Spleen (tissue), 11 donors: ENCODE results near the gene UGT2A1. TPM values are rescaled to one million over a fixed set of nuclear protein-coding genes. Genes with fewer than 3 reads are reported as not detected.
"Not testable (repeated sequence)": the region's sequence is repeated elsewhere in the genome, so short reads cannot be mapped to it uniquely, and the experiment has no call there.

Source experiments
- DNase-seq: peaks from one replicate; pipeline ENCODE4 v3.0.0-alpha.2; 2020
- H3K27ac ChIP-seq, 8 donors: fragments of 200-600 bp; sonication (generic) in 7 of 8; 1 replicate in 4 of 8; 2 replicates in 4 of 8; pipeline versions ENCODE4 v1.5.0 to v1.8.0; 2016 to 2021; ENCODE audit warnings: inconsistent platforms in 4 of 8, mild to moderate bottlenecking in 4 of 8, moderate library complexity in 1 of 8
- H3K27me3 ChIP-seq, 7 donors: fragments of 200-600 bp; sonication (generic) in 6 of 7; replicated peaks in 1 of 7; 1 replicate in 4 of 7; 2 replicates in 3 of 7; pipeline versions ENCODE4 v1.5.0 to v1.8.0; 2016 to 2021; ENCODE audit warnings: inconsistent platforms in 3 of 7, mild to moderate bottlenecking in 1 of 7
- H3K36me3 ChIP-seq, 6 donors: fragments of 200-600 bp; sonication (generic) in 5 of 6; 1 replicate in 4 of 6; 2 replicates in 2 of 6; pipeline versions ENCODE4 v1.5.0 to v1.8.0; 2016 to 2021; ENCODE audit warnings: inconsistent platforms in 2 of 6
- H3K4me1 ChIP-seq, 6 donors: fragments of 200-600 bp; sonication (generic) in 5 of 6; 1 replicate in 3 of 6; 2 replicates in 3 of 6; pipeline versions ENCODE4 v1.5.0 to v1.8.0; 2016 to 2021; ENCODE audit warnings: inconsistent platforms in 3 of 6
- H3K4me3 ChIP-seq, 8 donors: fragments of 200-600 bp; sonication (generic) in 7 of 8; 1 replicate in 4 of 8; 2 replicates in 4 of 8; pipeline versions ENCODE4 v1.5.0 to v1.8.0; 2016 to 2021; ENCODE audit warnings: inconsistent platforms in 4 of 8, mild to moderate bottlenecking in 4 of 8, moderate library complexity in 2 of 8
- H3K9me3 ChIP-seq, 8 donors: fragments of 200-600 bp; sonication (generic) in 7 of 8; 1 replicate in 4 of 8; 2 replicates in 4 of 8; pipeline versions ENCODE4 v1.5.0 to v1.8.0; 2016 to 2021; ENCODE audit warnings: inconsistent platforms in 4 of 8
- CTCF ChIP-seq, 11 experiments: fragments of 200-600 bp in 7 of 11; fragments of 450-650 bp in 4 of 11; sonication (generic) in 4 of 11; IDR thresholded peaks in 8 of 11; conservative IDR thresholded peaks in 3 of 11; 1 replicate in 7 of 11; 2 replicates in 4 of 11; pipeline versions ENCODE4 v1.4.0 to v1.8.0; 2016 to 2021; ENCODE audit warnings: antibody characterized with exemption in 11 of 11, inconsistent platforms in 4 of 11, mild to moderate bottlenecking in 1 of 11
- POLR2A ChIP-seq, 3 donors: fragments of 450-650 bp; IDR thresholded peaks; one replicate each; pipeline ENCODE4 v1.5.1; 2017; ENCODE audit warnings: antibody characterized with exemption in 3 of 3, mild to moderate bottlenecking in 1 of 3
- POLR2AphosphoS5 ChIP-seq, 3 donors: sonication (generic); formaldehyde crosslinking; IDR thresholded peaks; one replicate each; pipeline ENCODE4 v1.5.1; 2017; ENCODE audit warnings: antibody characterized with exemption in 3 of 3
- WGBS, 5 donors: extraction: QIAGEN DNeasy Blood & Tissue Kit in 3 of 5; methylation state at CpG; one replicate each; pipeline versions ENCODE4 v1.1.5 to v1.1.7; 2013 to 2018; 5-methylcytosine and 5-hydroxymethylcytosine counted together
- intact Hi-C: fragments of 100-400 bp; cut with DNase I; formaldehyde crosslinking; loops from one replicate; pipeline ENCODE4 v1.15.0; 2023; ENCODE audit warnings: low total_unique reads
- polyA plus RNA-seq, 3 donors: library from polyadenylated mRNA; stranded (reverse); fragments of 200-250 nt; gene quantifications; one replicate each; pipeline ENCODE4 v1.2.1, GENCODE V29; 2013
- total RNA-seq, 7 donors: library from RNA; depleted of rRNA in 3 of 7; stranded (reverse); fragments of >200 nt in 3 of 7; fragmentation: NEBNext Ultra II Directional in 4 of 7; extraction: Animal tissue kit (Norgen Biotek cat#: 25700) in 4 of 7; gene quantifications; one replicate each; pipeline versions ENCODE4 v1.1.0 to v1.2.1, GENCODE V29; 2016 to 2021
- donor health status: healthy with polysubstance abuse.
- donor health status: DM: no; HTN: no; CAD: no; lungs with moderate emphysema.
- donor health status: DM: no; HTN: no; CAD: no.
- donor health status: Bipolar disorder and iron deficiency.
- donor health status: healthy.
- donor health status: DM: no; HTN: no; CAD: no.
- donor health status: DM: yes; HTN: yes; CAD: no.

Gene UGT2A1
- total and polyA plus RNA-seq, 10 donors, result not detected

GRCh38 chr4:69689599-69689998 lies 36.6 kb upstream of the UGT2A1 start:
- Histone ChIP-seq H3K27ac (no peak overlapping the region), H3K4me1 (peaks cover 0 to 9% (median 4%) of the 10 kb centered on the region in 6 donors), H3K4me3 (no peak overlapping the region), H3K27me3 (no peaks in the 10 kb centered on the region), H3K36me3 (no peaks in the 10 kb centered on the region), H3K9me3 (peaks cover 0 to 4% (median 0%) of the 10 kb centered on the region in 8 donors)
- WGBS, 5 donors, result 0 to 6% (median 3%) methylated on average over 1 of the region's 1 CpG
- TF ChIP-seq CTCF (IDR thresholded peaks at IDR 0.05 in 8 of 11, conservative IDR thresholded peaks at IDR 0.05 in 3 of 11) (peak in 10 of 11 experiments; percentile 28 to 71 (median 55)), POLR2AphosphoS5 (IDR thresholded peaks at IDR 0.05) (no peak)
- intact Hi-C loops, result loop anchor here (10.0 kb wide), 1 partner anchor 815 kb away; no protein-coding TSS in a partner anchor
- DNase-seq, result no peak

DNA sequence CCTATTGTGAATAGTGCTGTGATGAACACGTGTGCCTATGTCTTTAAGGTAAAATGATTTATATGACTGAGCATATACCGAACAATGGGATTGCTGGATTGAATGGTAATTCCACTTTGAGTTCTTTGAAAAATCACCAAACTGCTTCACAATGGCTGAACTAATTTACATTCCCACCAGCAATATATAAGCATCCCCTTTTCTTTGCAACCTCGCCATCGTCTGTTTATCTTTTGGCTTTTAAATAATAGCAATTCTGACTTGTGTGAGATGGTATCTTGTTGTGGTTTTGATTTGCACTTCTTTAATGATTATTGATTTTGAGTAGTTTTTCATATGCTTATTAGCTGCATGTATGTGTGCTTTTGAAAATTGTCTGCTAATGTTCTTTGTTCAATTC lies 31.8 kb upstream of the UGT2A1 start:
- no peak overlapping the region for H3K4me3 ChIP-seq
- WGBS, 5 donors, result 64 to 79% (median 69%) methylated on average over 4 of the region's 4 CpGs
- intact Hi-C loops, result loop anchor here (10.0 kb wide), 1 partner anchor 820 kb away; no protein-coding TSS in a partner anchor
- TF ChIP-seq CTCF (IDR thresholded peaks at IDR 0.05 in 8 of 11, conservative IDR thresholded peaks at IDR 0.05 in 3 of 11) (no peak), POLR2A (IDR thresholded peaks at IDR 0.05) (no peak), POLR2AphosphoS5 (IDR thresholded peaks at IDR 0.05) (no peak)
- H3K27ac ChIP-seq, result no peak overlapping the region
- no peaks in the 10 kb centered on the region for H3K36me3 ChIP-seq
- DNase-seq, result no peak
- H3K27me3 ChIP-seq, result no peaks in the 10 kb centered on the region
- H3K4me1 ChIP-seq, result peaks cover 0 to 3% (median 2%) of the 10 kb centered on the region in 6 donors
- no peaks in the 10 kb centered on the region for H3K9me3 ChIP-seq

- intact Hi-C loops, result no loop called here
- Histone ChIP-seq H3K4me1 (no peaks in the 10 kb centered on the region), H3K27me3 (no peaks in the 10 kb centered on the region), H3K9me3 (no peaks in the 10 kb centered on the region), H3K4me3 (no peak overlapping the region), H3K36me3 (no peaks in the 10 kb centered on the region), H3K27ac (no peak overlapping the region)
- DNase-seq, result no peak
- no peak for TF ChIP-seq POLR2AphosphoS5 (IDR thresholded peaks at IDR 0.05)
These were observed 15.6 kb upstream of the UGT2A1 start for GRCh38 chr4:69668680-69669079.

DNA sequence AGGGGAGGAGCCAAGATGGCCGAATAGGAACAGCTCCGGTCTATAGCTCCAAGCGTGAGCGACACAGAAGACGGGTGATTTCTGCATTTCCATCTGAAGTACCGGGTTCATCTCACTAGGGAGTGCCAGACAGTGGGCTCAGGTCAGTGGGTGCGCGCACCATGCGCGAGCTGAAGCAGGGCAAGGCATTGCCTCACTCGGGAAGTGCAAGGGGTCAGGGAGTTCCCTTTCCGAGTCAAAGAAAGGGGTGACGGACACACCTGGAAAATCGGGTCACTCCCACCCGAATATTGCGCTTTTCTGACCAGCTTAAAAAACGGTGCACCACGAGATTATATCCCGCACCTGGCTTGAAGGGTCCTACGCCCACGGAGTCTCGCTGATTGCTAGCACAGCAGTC lies 11.0 kb upstream of the UGT2A1 start:
- H3K4me3 ChIP-seq, DNase-seq, intact Hi-C loops, H3K9me3 ChIP-seq, H3K36me3 ChIP-seq, H3K4me1 ChIP-seq, H3K27ac ChIP-seq, H3K27me3 ChIP-seq: not testable (repeated sequence)
- WGBS, 5 donors, result 84 to 95% (median 92%) methylated on average over 21 to 22 of the region's 22 CpGs

- H3K27ac ChIP-seq, H3K4me3 ChIP-seq, H3K9me3 ChIP-seq, H3K4me1 ChIP-seq, H3K27me3 ChIP-seq, intact Hi-C loops, H3K36me3 ChIP-seq, DNase-seq: not testable (repeated sequence)
- WGBS, 5 donors, result 63 to 82% (median 76%) methylated on average over 4 of the region's 4 CpGs
These were observed 8.2 kb upstream of the UGT2A1 start for GRCh38 chr4:69661130-69661803.

DNA sequence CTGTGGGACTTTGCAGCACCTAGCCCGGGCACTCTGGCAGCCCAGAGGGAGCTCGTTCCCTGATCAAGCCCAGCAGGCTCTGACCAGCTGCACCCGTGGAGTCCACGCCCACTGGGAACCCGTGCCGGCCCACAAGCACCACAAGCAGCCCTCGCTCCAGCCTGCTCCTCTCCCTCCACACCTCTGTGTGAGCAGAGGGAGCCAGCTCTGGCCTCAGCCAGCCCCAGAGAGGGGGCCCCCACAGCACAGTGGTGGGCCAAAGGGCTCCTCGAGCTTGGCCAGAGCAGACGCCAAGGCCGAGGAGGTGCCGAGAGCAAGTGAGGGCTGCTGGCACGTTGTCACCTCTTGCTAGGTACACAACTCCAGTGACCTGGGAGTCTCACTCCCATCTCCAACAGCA lies 5.1 kb upstream of the UGT2A1 start:
- intact Hi-C loops, result no loop called here
- no peak overlapping the region for H3K27ac ChIP-seq
- no peaks in the 10 kb centered on the region for H3K9me3 ChIP-seq
- DNase-seq, result peak; percentile 72
- no peaks in the 10 kb centered on the region for H3K27me3 ChIP-seq
- no peak overlapping the region for H3K4me3 ChIP-seq
- H3K4me1 ChIP-seq, result no peaks in the 10 kb centered on the region
- WGBS, 5 donors, result 83 to 94% (median 86%) methylated on average over 9 to 12 of the region's 12 CpGs
- H3K36me3 ChIP-seq, result no peaks in the 10 kb centered on the region
- TF ChIP-seq CTCF (IDR thresholded peaks at IDR 0.05 in 8 of 11, conservative IDR thresholded peaks at IDR 0.05 in 3 of 11), result no peak
- TF ChIP-seq POLR2A (IDR thresholded peaks at IDR 0.05), result no peak
- TF ChIP-seq POLR2AphosphoS5 (IDR thresholded peaks at IDR 0.05), result no peak
